ENCODE results near the gene ACOT4.
A peak's percentile ranks its signal among the peaks of the same experiment; 100 is the strongest.
"Not testable (repeated sequence)": the region's sequence is repeated elsewhere in the genome, so short reads cannot be mapped to it uniquely, and the experiment has no call there.

ACOT4 gene

DNA sequence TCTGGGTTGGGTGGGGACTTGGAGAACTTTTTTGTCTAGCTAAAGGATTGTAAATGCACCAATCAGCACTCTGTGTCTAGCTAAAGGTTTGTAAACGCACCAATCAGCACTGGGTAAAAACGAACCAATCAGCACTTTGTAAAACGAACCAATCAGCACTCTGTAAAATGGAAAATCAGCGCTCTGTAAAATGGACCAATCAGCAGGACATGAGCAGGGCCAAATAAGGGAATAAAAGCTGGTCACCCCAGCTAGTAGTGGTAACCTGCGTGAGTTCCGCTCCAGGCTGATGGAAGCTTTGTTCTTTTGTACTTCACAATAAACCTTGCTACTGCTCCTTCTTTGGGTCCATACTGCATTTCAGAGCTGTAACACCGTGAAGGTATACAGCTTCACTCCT, 24.3 kb upstream of the ACOT4 start:
- 94% methylated on average over 7 of the region's 7 CpGs for WGBS
- no peak for DNase-seq

DNA sequence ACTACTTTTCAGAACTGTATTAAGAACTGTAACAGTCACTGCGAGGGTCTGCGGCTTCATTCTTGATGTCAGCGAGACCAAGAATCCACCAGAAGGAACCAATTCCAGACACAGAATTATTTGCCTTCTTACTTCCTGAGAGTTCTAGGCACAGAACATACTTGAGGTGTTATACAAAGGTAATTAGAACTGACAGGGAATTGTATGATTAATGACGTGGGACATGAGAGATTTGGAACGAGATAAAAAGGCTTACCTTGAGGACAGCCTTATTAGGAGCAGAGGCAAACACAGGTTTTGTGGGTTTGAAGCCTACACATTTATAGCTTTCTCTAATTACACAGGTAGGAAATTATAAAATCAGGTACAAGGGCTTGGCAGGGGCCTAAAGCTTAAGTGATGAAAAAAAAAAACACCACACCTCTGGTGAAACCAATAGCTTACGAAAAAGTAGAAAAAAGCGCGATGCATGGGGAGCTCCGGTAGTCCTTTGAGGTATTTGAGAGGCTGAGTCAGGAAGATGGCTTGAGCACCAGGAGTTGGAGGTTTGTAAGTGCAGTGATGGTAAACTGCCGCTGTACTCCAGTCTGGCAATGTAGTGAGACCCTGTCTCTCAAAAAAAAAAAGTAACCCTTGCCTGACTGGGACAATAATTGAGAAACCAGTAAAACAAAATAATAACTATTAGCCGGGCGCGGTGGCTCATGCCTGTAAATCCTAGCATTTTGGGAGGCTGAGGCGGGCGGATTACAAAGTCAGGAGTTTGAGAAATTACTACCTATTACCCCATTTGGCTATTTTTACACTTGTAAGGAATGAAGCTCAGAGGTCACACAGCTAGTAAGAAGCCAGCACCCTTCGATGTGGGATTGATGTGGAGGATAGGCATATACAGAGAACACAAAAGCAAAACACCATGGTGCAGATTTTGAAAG, 23.5 kb upstream of the ACOT4 start:
- no peak overlapping the region for H2BK5ac ChIP-seq (ENCODE audit: low read depth, low read length, poor library complexity, severe bottlenecking)
- no peak overlapping the region for H2AK5ac ChIP-seq (ENCODE audit: low read length, severe bottlenecking)
- no peaks in the 10 kb centered on the region for H3K79me1 ChIP-seq (replicated peaks; ENCODE audit: low read length, poor library complexity, severe bottlenecking)
- H3K36me3 ChIP-seq (ENCODE audit: control insufficient read depth in 1 of 2, insufficient read depth in 2 of 2, low read depth in 1 of 2, low read length in 2 of 2) = no peaks in the 10 kb centered on the region
- peak overlapping the region in 1 of 2 experiments; percentile 81 for H3K4me3 ChIP-seq (ENCODE audit: insufficient read depth in 1 of 2, low read depth in 1 of 2, low read length in 2 of 2)
- peak; percentile 18 for DNase-seq
- H2BK120ac ChIP-seq (ENCODE audit: low read depth, low read length) = no peak overlapping the region
- no peak overlapping the region for H3K14ac ChIP-seq (ENCODE audit: low read length in 2 of 2)
- H3K23ac ChIP-seq (ENCODE audit: low read length in 2 of 2) = no peak overlapping the region
- no peak overlapping the region for H4K8ac ChIP-seq (ENCODE audit: low read length)
- H3K4me1 ChIP-seq (ENCODE audit: control insufficient read depth, insufficient read depth, low read depth, low read length) = peaks cover 1% of the 10 kb centered on the region
- no peak overlapping the region for H3K18ac ChIP-seq (ENCODE audit: low read depth in 1 of 2, low read length in 2 of 2)
- no peak overlapping the region for H3K4ac ChIP-seq (ENCODE audit: low read depth in 1 of 2, low read length in 2 of 2)
- peak overlapping the region; percentile 40 for H2BK15ac ChIP-seq (ENCODE audit: low read depth, poor library complexity, severe bottlenecking)
- no peak overlapping the region for H3K27ac ChIP-seq (ENCODE audit: low read length, poor library complexity, severe bottlenecking)
- peak overlapping the region; percentile 91 for H3K9ac ChIP-seq (ENCODE audit: low read length)
- H2AFZ ChIP-seq (ENCODE audit: low read depth, low read length) = no peak overlapping the region
- no peaks in the 10 kb centered on the region for H3K27me3 ChIP-seq (ENCODE audit: control insufficient read depth in 1 of 2, insufficient read depth in 1 of 2, low read length in 2 of 2)
- H3K4me2 ChIP-seq (ENCODE audit: low read length, poor library complexity, severe bottlenecking) = no peak overlapping the region
- 90% methylated on average over 12 of the region's 16 CpGs for WGBS
- H4K91ac ChIP-seq (ENCODE audit: low read length) = no peak overlapping the region
- H2BK12ac ChIP-seq (ENCODE audit: low read length in 2 of 2) = no peak overlapping the region
- no peaks in the 10 kb centered on the region for H3K9me3 ChIP-seq (ENCODE audit: control insufficient read depth, low read length)

More for the DNA sequence above, 24.3 kb upstream of the ACOT4 start:
- Histone ChIP-seq H3K9ac (ENCODE audit: low read length) (peak overlapping the region; percentile 91), H3K23ac (ENCODE audit: low read length in 2 of 2) (no peak overlapping the region), H3K79me1 (replicated peaks; ENCODE audit: low read length, poor library complexity, severe bottlenecking) (no peaks in the 10 kb centered on the region), H3K27me3 (ENCODE audit: control insufficient read depth in 1 of 2, insufficient read depth in 1 of 2, low read length in 2 of 2) (no peaks in the 10 kb centered on the region), H3K4me1 (ENCODE audit: control insufficient read depth, insufficient read depth, low read depth, low read length) (peaks cover 1% of the 10 kb centered on the region), H4K8ac (ENCODE audit: low read length) (no peak overlapping the region), H2BK12ac (ENCODE audit: low read length in 2 of 2) (no peak overlapping the region), H2BK5ac (ENCODE audit: low read depth, low read length, poor library complexity, severe bottlenecking) (no peak overlapping the region), H4K91ac (ENCODE audit: low read length) (no peak overlapping the region), H2BK120ac (ENCODE audit: low read depth, low read length) (no peak overlapping the region), H3K36me3 (ENCODE audit: control insufficient read depth in 1 of 2, insufficient read depth in 2 of 2, low read depth in 1 of 2, low read length in 2 of 2) (no peaks in the 10 kb centered on the region), H3K14ac (ENCODE audit: low read length in 2 of 2) (no peak overlapping the region), H3K4me3 (ENCODE audit: insufficient read depth in 1 of 2, low read depth in 1 of 2, low read length in 2 of 2) (peak overlapping the region in 1 of 2 experiments; percentile 81), H3K4me2 (ENCODE audit: low read length, poor library complexity, severe bottlenecking) (no peak overlapping the region), H2AFZ (ENCODE audit: low read depth, low read length) (no peak overlapping the region), H2BK15ac (ENCODE audit: low read depth, poor library complexity, severe bottlenecking) (no peak overlapping the region), H3K9me3 (ENCODE audit: control insufficient read depth, low read length) (no peaks in the 10 kb centered on the region), H2AK5ac (ENCODE audit: low read length, severe bottlenecking) (no peak overlapping the region), H3K27ac (ENCODE audit: low read length, poor library complexity, severe bottlenecking) (no peak overlapping the region), H3K4ac (ENCODE audit: low read depth in 1 of 2, low read length in 2 of 2) (no peak overlapping the region), H3K18ac (ENCODE audit: low read depth in 1 of 2, low read length in 2 of 2) (no peak overlapping the region)

DNA sequence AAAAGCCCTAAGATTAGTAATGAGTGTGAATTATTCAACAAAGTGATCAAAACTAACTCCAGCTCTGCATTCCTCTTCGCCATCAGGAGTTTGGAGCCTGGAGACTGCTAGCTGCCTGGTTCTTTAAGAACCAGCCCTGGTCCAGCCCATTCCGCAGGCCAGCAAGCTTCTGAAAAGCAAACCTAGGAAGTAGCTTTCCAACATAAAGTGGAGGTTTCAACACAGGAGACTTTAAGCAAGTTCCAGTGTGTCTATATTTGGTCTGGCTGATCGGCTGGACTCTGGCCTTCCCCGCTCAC, 22.8 kb upstream of the ACOT4 start:
- H3K36me3 ChIP-seq (ENCODE audit: control insufficient read depth in 1 of 2, insufficient read depth in 2 of 2, low read depth in 1 of 2, low read length in 2 of 2); H3K9me3 ChIP-seq (ENCODE audit: control insufficient read depth, low read length); H4K91ac ChIP-seq (ENCODE audit: low read length); DNase-seq; H3K4ac ChIP-seq (ENCODE audit: low read depth in 1 of 2, low read length in 2 of 2); H3K79me1 ChIP-seq (replicated peaks; ENCODE audit: low read length, poor library complexity, severe bottlenecking); H2BK5ac ChIP-seq (ENCODE audit: low read depth, low read length, poor library complexity, severe bottlenecking); H3K27me3 ChIP-seq (ENCODE audit: control insufficient read depth in 1 of 2, insufficient read depth in 1 of 2, low read length in 2 of 2); H3K23ac ChIP-seq (ENCODE audit: low read length in 2 of 2); H3K4me1 ChIP-seq (ENCODE audit: control insufficient read depth, insufficient read depth, low read depth, low read length); H3K27ac ChIP-seq (ENCODE audit: low read length, poor library complexity, severe bottlenecking); H2AFZ ChIP-seq (ENCODE audit: low read depth, low read length); H2AK5ac ChIP-seq (ENCODE audit: low read length, severe bottlenecking); H3K18ac ChIP-seq (ENCODE audit: low read depth in 1 of 2, low read length in 2 of 2); H2BK12ac ChIP-seq (ENCODE audit: low read length in 2 of 2); H3K4me2 ChIP-seq (ENCODE audit: low read length, poor library complexity, severe bottlenecking); H3K14ac ChIP-seq (ENCODE audit: low read length in 2 of 2); H2BK120ac ChIP-seq (ENCODE audit: low read depth, low read length); H2BK15ac ChIP-seq (ENCODE audit: low read depth, poor library complexity, severe bottlenecking): not testable (repeated sequence)
- Histone ChIP-seq H3K4me3 (ENCODE audit: insufficient read depth in 1 of 2, low read depth in 1 of 2, low read length in 2 of 2) (peak overlapping the region in 1 of 2 experiments; percentile 81), H4K8ac (ENCODE audit: low read length) (peak overlapping the region; percentile 36), H3K9ac (ENCODE audit: low read length) (peak overlapping the region; percentile 91)
- WGBS = 65% methylated on average over 4 of the region's 4 CpGs

DNA sequence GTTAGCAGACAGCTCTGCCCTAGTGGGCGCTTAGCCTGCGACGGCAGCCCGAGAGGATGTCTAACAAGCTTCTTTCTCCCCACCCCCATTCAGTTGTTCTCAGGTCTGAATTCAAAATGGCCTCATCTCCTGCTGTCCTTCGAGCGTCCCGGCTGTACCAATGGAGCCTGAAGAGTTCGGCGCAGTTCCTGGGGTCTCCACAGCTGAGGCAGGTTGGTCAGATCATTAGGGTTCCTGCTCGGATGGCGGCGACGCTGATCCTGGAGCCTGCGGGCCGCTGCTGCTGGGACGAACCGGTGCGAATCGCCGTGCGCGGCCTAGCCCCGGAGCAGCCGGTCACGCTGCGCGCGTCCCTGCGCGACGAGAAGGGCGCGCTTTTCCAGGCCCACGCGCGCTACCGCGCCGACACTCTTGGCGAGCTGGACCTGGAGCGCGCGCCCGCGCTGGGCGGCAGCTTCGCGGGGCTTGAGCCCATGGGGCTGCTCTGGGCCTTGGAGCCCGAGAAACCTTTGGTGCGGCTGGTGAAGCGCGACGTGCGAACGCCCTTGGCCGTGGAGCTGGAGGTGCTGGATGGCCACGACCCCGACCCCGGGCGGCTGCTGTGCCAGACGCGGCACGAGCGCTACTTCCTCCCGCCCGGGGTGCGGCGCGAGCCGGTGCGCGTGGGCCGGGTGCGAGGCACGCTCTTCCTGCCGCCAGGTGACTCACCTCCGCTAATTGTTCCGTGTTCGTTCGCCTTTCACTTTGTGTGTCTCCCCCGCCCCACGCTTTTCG, 22.3 kb upstream of the ACOT4 start, which contains the start of gene ACOT2:
ACOT2 (plus strand) TSS at position 29 of the 774 bp plus-strand sequence; CDS start at position 57, 28 bp downstream.
- WGBS = 48% methylated on average over 55 of the region's 83 CpGs
- H3K36me3 ChIP-seq (ENCODE audit: control insufficient read depth in 1 of 2, insufficient read depth in 2 of 2, low read depth in 1 of 2, low read length in 2 of 2); H2BK120ac ChIP-seq (ENCODE audit: low read depth, low read length); H3K23ac ChIP-seq (ENCODE audit: low read length in 2 of 2); H3K9me3 ChIP-seq (ENCODE audit: control insufficient read depth, low read length); H3K27me3 ChIP-seq (ENCODE audit: control insufficient read depth in 1 of 2, insufficient read depth in 1 of 2, low read length in 2 of 2); H2BK5ac ChIP-seq (ENCODE audit: low read depth, low read length, poor library complexity, severe bottlenecking); H3K79me1 ChIP-seq (replicated peaks; ENCODE audit: low read length, poor library complexity, severe bottlenecking); H3K27ac ChIP-seq (ENCODE audit: low read length, poor library complexity, severe bottlenecking); H2AFZ ChIP-seq (ENCODE audit: low read depth, low read length); H3K4me1 ChIP-seq (ENCODE audit: control insufficient read depth, insufficient read depth, low read depth, low read length); H2BK12ac ChIP-seq (ENCODE audit: low read length in 2 of 2); H2AK5ac ChIP-seq (ENCODE audit: low read length, severe bottlenecking); H3K14ac ChIP-seq (ENCODE audit: low read length in 2 of 2); H3K4me2 ChIP-seq (ENCODE audit: low read length, poor library complexity, severe bottlenecking): not testable (repeated sequence)
- H4K91ac ChIP-seq (ENCODE audit: low read length) = peak within 1 kb of the TSS; percentile 50
- DNase-seq = peak; percentile 90
- peak within 1 kb of the TSS; percentile 91 for H3K9ac ChIP-seq (ENCODE audit: low read length)
- H3K4ac ChIP-seq (ENCODE audit: low read depth in 1 of 2, low read length in 2 of 2) = peak within 1 kb of the TSS in 1 of 2 experiments; percentile 24
- H3K4me3 ChIP-seq (ENCODE audit: insufficient read depth in 1 of 2, low read depth in 1 of 2, low read length in 2 of 2) = peak within 1 kb of the TSS; percentile 26 to 81
- H4K8ac ChIP-seq (ENCODE audit: low read length) = peak within 1 kb of the TSS; percentile 36
- peak within 1 kb of the TSS in 1 of 2 experiments; percentile 86 for H3K18ac ChIP-seq (ENCODE audit: low read depth in 1 of 2, low read length in 2 of 2)
- H2BK15ac ChIP-seq (ENCODE audit: low read depth, poor library complexity, severe bottlenecking) = peak within 1 kb of the TSS; percentile 40

Data from mesenchymal stem cell (in vitro differentiated cells and primary cell).